Measurements from ENCODE around the gene VMP1.
A peak's percentile ranks its signal among the peaks of the same experiment; 100 is the strongest.

VMP1 gene

GRCh38 chr17:59711936-59712335 is 4.5 kb downstream of the VMP1 start:
- DNase-seq (ENCODE audit: low spot score): no peak

- no peak for DNase-seq (ENCODE audit: low spot score)
Observed at GRCh38 chr17:59712862-59713261, 5.4 kb downstream of the VMP1 start.

GRCh38 chr17:59714255-59714654 is 6.8 kb downstream of the VMP1 start:
- DNase-seq (ENCODE audit: low spot score): no peak

GRCh38 chr17:59716427-59716826 is 9.0 kb downstream of the VMP1 start:
- DNase-seq (ENCODE audit: low spot score): no peak

- DNase-seq (ENCODE audit: low spot score): no peak
Observed at GRCh38 chr17:59719526-59719925, 12.1 kb downstream of the VMP1 start.

GRCh38 chr17:59722623-59723022 is 15.2 kb downstream of the VMP1 start:
- no peak for DNase-seq (ENCODE audit: low spot score)

- no peak for DNase-seq (ENCODE audit: low spot score)
Observed at GRCh38 chr17:59723041-59723440, 15.6 kb downstream of the VMP1 start.

- no peak for DNase-seq (ENCODE audit: low spot score)
Observed at GRCh38 chr17:59723607-59724006, 16.2 kb downstream of the VMP1 start.

- peak; percentile 38 for DNase-seq (ENCODE audit: low spot score)
Observed at GRCh38 chr17:59725691-59726090, 18.2 kb downstream of the VMP1 start.

- no peak for DNase-seq (ENCODE audit: low spot score)
Observed at GRCh38 chr17:59727817-59728533, 20.5 kb downstream of the VMP1 start.

- DNase-seq (ENCODE audit: low spot score): no peak
Observed at GRCh38 chr17:59730268-59730834, 22.9 kb downstream of the VMP1 start.

- no peak for DNase-seq (ENCODE audit: low spot score)
Observed at GRCh38 chr17:59733697-59734096, 26.2 kb downstream of the VMP1 start.

GRCh38 chr17:59734226-59734625 is 26.8 kb downstream of the VMP1 start:
- no peak for DNase-seq (ENCODE audit: low spot score)

- DNase-seq (ENCODE audit: low spot score): no peak
Observed at GRCh38 chr17:59737324-59737723, 29.9 kb downstream of the VMP1 start.

- DNase-seq (ENCODE audit: low spot score): no peak
Observed at GRCh38 chr17:59743842-59744241, 36.4 kb downstream of the VMP1 start.

- DNase-seq (ENCODE audit: low spot score): no peak
Observed at GRCh38 chr17:59745040-59745439, 37.6 kb downstream of the VMP1 start.

GRCh38 chr17:59746849-59747445 is 39.5 kb downstream of the VMP1 start:
- peak; percentile 47 for DNase-seq (ENCODE audit: low spot score)

GRCh38 chr17:59748591-59748990 is 41.1 kb downstream of the VMP1 start:
- no peak for DNase-seq (ENCODE audit: low spot score)

- DNase-seq (ENCODE audit: low spot score): no peak
Observed at GRCh38 chr17:59751955-59752413, 44.5 kb downstream of the VMP1 start.

- no peak for DNase-seq (ENCODE audit: low spot score)
Observed at GRCh38 chr17:59752446-59752845, 45.0 kb downstream of the VMP1 start.

- DNase-seq (ENCODE audit: low spot score): no peak
Observed at GRCh38 chr17:59752922-59753321, 45.5 kb downstream of the VMP1 start.

GRCh38 chr17:59753522-59754467 is 46.3 kb downstream of the VMP1 start:
- peak; percentile 71 for DNase-seq (ENCODE audit: low spot score)
